Caki2 (cell line): ENCODE measurements around the gene RAD9A. TPM values are rescaled to one million over a fixed set of nuclear protein-coding genes. Genes with fewer than 3 reads are reported as not detected.

Source experiments
- DNase-seq: peaks from one replicate; pipeline ENCODE4 v3.0.0-alpha.2; 2015; ENCODE audit warnings: low read depth
- in situ Hi-C: cut with HindIII; loops from 2 replicates; pipeline ENCODE4 v1.10.0; 2016; ENCODE audit warnings: low sequenced_read_pairs, low pct_unique_long_range_greater_than_20kb, mixed read lengths
- total RNA-seq: library from RNA; depleted of rRNA; stranded (reverse); fragments of >200 nt; shearing (Covaris generic); gene quantifications from 2 replicates; pipeline ENCODE4 v1.2.3, GENCODE V29; 2014; ENCODE audit warnings: low replicate concordance

The RAD9A gene
- total RNA-seq, 1 experiment from 2014 or later: 24.4 TPM

DNA sequence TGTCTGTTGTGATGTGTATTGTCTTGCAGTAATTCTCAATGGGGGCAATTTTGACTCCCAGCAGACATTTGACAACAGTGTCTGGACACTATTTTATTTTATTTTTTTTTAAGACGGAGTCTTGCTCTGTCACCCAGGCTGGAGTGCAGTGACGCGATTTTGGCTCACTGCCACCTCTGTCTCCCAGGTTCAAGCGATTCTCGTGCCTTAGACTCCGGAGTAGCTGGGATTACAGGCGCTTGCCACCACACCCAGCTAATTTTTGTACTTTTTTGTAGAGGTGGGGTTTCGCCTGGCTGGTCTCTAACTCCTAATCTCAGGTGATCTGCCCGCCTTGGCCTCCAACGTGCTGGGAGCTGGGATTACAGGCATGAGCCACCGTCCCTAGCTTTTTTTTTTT lies 37.9 kb downstream of the RAD9A start:
- DNase-seq: no peak
- in situ Hi-C loops: no loop called here

DNA sequence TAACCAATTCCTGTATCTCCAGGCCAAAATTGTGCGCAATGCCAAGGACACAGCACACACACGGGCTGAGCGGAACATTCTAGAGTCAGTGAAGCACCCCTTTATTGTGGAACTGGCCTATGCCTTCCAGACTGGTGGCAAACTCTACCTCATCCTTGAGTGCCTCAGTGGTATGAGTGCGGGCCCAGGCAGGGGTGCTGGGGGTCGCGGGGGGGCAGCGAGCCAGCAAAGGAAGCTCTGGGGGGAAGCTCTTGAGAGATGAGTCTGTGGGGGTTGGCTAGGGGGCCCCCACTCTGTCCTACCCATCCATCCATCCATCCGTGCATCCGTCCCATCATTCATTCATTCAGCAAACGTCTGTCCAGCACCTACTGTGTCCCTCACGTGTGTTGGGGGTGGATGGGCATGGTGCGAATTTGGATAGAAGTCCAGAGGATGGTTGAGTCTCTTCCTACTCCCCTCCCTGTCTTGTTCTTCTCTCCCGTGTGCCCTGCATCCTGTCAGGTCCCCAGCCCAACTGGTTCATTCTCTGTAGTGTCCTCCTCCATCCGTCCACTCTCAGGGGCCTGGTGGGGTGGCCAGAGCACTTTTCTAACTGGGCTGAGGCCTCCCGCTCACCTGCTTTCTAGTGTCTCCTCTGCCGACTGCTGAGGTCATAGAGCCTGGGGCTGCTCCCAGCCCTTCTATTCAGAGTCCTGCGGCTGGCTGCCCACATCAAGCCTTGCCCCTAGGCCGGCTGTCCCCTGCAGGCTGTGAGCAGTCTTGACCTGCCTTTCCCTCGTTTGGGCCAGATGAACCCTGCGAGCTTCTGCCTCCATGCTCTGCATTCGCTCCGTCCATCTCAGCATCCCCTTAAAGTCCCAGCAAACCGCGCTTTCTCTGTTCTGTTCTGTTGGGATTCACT lies 39.8 kb downstream of the RAD9A start:
- no peak for DNase-seq
- in situ Hi-C loops: no loop called here

DNA sequence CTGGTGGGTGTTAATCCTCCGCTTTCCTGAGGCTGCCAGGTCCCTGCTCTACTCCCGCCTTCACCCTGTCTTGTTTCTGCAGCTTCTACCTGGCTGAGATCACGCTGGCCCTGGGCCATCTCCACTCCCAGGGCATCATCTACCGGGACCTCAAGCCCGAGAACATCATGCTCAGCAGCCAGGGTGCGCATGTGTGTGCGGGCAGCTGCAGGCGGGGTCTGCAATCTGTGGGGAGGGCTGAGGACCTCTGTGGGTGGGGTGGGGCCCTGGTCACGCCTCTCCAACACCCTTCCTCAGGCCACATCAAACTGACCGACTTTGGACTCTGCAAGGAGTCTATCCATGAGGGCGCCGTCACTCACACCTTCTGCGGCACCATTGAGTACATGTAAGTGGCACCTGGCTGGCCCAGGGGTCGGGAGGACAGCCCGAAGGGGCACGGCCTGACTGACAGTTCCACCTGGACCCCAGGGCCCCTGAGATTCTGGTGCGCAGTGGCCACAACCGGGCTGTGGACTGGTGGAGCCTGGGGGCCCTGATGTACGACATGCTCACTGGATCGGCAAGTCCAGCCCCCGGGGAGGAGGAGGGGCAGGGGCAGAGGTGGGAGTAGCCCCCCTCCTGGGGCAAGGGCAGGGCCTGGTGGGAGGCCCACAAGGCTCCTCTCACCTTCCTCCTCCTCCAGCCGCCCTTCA lies 41.0 kb downstream of the RAD9A start:
- in situ Hi-C loops: no loop called here
- DNase-seq: no peak

DNA sequence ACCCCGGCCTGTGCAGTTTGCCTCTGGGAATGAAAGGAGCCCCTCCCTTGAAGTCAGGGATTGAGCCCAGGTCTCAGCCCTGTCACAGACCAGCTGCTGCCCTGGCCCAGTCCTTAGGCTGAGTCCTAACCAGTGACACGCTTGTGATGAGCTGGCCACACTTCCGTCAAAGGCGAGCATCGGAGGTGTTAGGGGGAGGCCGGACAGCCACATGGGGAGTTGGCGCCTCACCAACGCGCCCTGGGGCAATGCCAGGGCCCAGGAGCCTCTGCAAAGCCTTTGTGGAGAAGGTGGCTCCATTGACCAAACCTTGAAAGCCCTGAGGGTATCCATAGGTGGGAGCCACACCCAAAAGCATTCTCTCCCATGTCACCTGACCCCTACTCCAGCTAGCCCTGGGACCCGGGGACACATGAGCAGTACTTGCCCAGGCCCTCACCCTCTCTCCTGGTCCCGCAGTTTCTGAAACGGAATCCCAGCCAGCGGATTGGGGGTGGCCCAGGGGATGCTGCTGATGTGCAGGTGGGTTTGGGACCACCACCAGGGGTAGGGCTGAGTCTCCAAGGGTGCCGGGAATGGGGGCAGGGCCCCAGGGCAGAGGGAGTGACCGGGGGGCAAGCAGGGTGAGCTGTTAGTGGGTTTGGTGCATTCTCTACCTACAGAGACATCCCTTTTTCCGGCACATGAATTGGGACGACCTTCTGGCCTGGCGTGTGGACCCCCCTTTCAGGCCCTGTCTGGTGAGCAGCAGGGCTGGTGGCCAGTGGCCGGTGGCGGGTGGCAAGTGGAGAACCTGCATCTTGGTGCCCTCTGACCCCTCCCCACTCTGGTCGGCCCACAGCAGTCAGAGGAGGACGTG lies 42.0 kb downstream of the RAD9A start:
- in situ Hi-C loops: no loop called here
- no peak for DNase-seq

DNA sequence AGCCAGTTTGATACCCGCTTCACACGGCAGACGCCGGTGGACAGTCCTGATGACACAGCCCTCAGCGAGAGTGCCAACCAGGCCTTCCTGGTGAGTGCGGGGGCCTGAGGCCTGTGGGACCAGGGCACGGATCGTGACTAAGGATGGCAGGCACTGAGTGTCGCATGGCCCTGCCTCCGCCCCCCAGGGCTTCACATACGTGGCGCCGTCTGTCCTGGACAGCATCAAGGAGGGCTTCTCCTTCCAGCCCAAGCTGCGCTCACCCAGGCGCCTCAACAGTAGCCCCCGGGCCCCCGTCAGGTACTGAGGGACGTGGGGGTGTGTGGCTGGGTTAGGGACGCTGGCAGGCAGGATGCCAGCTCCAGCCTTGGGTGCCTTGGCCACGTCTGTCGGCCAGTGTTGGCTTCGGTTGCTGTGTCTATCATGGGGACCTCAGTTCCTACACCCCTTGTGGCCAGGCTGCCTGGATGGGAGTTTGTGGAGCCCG lies 42.7 kb downstream of the RAD9A start:
- in situ Hi-C loops: no loop called here
- DNase-seq: no peak

DNA sequence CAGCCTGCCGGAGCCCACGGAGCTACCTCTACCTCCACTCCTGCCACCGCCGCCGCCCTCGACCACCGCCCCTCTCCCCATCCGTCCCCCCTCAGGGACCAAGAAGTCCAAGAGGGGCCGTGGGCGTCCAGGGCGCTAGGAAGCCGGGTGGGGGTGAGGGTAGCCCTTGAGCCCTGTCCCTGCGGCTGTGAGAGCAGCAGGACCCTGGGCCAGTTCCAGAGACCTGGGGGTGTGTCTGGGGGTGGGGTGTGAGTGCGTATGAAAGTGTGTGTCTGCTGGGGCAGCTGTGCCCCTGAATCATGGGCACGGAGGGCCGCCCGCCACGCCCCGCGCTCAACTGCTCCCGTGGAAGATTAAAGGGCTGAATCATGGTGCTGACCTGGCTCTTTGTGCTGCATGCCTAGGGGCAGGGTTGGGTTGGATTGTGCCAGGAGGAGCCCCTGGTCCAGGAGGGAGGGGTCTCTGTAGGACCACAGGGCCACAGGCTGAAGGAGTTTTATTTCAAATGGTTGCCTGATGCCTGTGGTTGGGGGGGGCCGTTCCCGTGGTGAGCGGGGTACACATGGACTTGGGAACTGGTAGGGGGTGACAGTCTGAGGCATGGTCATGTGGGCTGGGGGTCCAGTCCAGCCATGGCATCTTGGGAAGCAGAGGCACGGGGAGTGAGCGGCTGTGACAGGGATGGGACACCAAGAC lies 43.4 kb downstream of the RAD9A start:
- in situ Hi-C loops: no loop called here
- no peak for DNase-seq

DNA sequence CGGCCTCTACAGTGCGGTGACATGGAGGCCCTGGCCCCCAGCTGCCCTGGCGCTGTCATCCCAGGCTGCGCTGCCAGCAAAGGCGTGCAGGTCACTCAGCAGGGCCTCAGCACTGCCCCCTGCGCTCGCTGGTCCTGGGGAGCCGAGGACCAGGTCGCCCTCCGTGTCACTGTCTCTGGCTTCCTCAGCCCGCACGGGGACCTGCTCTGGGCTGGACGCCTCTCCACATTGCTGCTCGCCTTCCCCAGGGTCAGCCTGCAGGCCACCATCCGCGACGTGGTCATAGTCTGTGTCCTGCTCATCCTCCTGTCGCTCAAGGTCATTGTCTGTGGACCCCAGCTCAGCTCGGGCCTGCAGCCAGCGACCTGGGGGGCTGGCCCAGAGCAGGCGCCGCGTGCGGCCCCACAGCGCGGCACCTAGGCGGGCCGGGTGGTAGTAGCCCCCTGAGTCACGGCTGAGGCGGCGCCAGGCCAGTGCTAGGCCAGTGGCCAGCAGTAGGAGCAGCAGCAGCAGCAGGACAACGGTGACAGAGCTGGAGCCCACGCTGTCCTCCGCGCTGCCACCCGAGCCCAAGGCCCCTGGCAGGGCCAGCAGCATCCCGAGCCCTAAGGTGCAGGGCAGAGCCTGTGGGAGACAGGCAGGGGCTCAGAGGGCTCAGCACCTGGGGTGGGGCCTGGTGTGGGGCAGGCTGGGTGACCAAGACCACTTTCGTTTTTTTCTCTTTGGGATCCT lies 44.1 kb downstream of the RAD9A start:
- in situ Hi-C loops: no loop called here

DNA sequence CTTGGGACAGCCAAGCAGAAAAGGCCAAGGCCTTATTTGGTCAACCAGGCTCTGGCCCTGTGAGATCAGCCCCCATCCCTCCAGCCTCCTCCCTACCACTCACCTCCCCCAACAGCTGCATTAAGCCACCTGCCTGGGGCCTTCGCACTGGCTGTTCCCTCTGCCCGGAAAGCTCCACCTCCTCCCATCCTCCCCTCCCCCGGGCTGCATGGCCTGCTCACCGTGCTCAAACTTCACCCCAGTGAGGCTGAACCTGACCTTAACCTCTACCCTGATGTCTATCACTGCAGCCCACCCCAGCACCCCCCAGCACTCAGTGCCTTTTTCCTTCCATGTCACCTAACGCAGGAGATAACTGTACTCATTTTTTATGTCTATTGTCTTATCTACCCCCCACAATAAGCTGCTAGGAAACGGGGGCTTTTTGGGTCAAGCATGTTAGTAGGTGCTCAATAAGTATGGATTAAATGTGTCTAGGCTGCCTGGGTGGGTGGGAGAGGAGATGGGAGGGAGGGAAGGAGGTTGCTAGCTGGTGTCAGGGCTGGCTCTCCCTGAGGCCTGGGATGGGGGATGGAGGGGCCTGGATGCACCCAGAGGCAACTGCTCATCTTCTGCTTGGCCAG lies 44.8 kb downstream of the RAD9A start:
- DNase-seq: no peak
- in situ Hi-C loops: no loop called here

More for the DNA sequence above, 44.1 kb downstream of the RAD9A start:
- DNase-seq: no peak

DNA sequence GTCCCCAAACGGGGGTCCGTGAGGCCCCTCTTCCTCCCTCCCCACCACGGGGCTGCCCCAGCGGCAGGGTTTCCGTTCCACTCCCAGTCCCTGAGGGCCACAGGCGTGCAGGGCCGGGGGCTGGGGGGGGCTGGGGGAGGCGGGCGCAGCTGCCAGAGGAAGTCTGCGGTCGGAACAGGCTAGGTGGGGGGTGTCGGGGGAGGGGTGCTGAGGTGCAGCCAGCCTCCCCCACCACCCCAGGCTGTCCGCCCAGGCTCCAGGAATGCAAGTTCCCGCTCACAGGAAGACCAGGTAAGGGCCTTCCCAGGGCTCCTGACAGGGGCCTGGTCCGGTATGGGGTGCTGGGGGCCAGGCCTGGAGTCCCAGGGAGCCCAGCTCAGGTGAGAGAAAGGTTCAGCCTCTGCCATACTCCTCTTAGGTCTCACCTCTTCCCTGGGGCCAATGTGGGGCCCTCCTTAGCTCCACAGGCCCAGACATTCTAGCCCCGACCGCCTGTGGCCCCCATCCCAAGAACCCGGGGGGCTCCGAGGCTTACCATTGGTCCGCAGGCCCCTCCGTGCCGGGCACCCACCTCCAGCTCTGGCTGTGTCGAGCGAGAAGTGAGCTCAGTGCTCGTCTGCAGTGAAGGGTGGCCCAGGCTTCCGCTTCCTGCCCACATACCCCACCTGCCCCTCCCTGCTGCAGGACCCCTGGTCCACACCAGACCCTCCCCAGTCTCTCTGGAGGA lies 45.5 kb downstream of the RAD9A start, which contains the start of gene PTPRCAP:
TSS of gene PTPRCAP (minus strand) at position 601 of the 727 bp plus-strand sequence. CDS start at position 538, 63 bp downstream.
- DNase-seq: no peak
- in situ Hi-C loops: no loop called here

DNA sequence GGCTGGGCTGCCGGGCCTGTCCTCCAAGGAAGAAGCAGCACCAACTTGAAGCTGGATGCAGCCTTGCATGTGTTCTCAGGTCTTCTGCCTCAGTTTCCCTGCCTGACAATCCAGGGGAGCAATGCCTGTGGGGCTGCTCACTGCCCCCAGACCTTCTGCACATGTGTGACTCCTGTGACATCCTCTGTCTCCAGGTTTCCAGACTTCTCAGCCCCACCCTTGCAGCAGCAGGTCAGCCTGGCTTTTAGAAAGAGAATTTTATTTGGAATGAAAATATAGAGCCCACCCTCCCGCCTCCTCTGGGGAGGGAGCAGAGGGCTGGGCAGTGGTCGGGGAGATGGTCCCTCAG lies 46.0 kb downstream of the RAD9A start:
- in situ Hi-C loops: no loop called here
- DNase-seq: no peak

DNA sequence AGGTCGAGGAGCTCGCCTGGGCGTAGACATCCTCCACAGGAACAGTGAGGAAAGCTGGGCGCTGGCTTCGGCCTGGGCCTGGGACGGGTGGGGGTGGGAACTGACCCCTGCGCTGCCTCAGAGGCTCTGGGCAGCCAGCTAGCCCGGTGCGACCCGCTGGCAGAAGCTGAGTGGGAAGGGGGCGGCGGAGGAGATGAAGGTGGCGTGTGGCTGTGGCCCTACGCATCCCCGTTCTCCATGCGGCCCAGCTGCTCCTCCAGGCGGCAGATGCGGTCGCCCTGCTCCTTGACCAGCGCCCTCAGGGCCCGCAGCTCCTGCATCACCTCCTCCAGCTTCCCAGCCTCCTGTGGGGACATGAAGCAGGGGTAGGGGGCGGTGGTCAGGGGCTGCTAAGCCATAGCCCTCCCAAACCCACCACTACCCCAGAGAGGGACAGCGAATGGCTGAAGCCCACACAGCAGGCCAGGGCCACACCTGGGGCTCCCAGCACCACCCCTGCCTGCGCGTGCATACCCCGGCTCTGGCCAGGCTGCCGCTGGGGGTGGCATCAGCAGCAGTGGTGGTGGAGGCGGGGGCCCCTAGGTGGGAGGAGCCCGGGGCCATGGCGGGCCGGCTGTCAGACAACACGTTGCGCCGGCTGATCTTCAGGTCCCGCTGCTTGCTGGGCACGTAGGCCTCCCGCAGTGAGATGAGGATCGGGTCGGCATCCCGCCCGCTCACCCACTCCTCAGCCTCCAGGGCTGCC lies 46.5 kb downstream of the RAD9A start:
- DNase-seq: no peak
- in situ Hi-C loops: no loop called here

DNA sequence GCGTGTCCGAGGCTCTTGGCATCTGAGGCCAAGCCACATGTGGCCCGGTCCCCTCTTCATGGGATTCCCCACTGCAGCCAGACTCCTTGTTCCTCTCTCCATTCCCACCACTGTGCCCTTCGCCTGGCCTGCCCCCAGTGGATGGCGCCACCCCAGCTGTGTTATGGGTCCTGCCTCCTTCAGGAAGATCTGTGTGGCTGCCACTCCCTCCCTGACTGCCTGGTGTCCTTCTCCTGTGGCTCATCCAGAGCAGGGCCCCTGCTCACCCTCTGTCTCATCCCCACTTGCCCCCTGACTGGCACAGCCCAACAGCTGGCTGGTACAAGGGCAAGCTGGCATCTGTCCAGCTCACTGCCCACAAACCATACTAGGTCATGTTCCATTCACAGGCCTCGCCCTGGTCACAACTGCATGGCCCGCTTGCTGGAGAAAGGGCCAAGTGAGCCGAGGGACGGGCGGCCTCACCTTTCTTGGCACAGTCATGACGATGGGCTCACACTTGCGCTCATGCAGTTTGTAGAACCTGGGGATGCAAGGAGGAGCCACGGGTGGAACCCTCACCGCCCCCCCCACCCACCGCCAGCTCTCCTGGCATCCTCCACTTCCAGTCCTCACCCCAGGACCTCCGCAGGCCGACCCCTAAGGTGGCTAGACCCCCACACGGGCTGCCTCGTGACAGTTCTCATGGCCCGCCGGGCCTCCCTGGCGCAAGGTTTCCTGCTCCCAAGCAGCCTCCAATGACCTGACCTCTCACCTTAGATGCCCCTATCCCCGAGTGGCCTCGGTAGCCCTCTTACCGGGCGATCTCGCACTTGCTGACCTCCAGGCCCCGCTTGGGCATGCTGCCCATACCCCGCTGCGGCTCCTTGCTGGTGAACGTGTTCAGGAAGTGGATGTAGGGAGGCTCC lies 47.8 kb downstream of the RAD9A start:
- peak; percentile 33 for DNase-seq
- in situ Hi-C loops: no loop called here

DNA sequence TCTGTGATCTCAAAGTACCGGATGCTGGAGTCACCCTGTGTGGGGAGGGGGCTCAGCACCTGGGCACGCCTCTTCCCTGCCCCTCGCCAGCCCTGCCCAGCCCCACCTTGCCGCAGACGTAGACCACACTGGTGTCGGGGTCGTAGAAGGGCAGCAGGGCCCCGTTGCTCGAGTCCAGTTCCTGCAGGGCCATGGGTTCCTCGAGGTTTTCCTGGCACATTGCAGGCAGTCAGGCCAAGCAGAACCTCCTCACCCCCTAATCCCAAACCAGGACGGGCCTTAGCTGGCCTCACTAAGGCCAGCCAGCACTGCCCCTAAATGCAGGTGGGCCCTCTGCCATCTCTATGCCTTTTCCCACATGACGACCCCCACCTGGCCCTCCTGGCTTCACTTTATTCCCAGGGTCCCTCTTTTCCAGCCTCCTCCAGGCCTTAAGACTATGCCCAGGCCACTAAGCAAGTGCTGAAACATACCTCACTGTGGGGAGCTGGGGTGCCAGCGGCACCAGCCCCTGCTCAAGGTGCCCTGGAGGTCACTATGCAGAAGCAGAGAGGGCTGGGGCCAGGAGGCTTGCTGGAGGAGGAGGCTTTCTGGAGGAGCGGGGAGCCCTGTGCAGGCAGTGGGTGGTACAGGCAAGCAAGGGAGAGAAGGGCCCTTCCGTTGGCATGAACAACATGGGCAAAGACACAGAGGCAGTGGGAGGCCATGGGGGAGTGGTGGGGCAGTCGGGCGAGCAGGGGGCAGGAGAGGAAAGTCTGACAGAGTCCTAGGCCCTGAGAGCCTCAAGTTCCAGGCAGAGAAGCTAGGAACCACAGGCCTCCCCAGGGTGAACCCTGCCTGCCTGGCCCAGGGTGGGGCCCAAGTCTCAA lies 48.7 kb downstream of the RAD9A start:
- no peak for DNase-seq
- in situ Hi-C loops: no loop called here

DNA sequence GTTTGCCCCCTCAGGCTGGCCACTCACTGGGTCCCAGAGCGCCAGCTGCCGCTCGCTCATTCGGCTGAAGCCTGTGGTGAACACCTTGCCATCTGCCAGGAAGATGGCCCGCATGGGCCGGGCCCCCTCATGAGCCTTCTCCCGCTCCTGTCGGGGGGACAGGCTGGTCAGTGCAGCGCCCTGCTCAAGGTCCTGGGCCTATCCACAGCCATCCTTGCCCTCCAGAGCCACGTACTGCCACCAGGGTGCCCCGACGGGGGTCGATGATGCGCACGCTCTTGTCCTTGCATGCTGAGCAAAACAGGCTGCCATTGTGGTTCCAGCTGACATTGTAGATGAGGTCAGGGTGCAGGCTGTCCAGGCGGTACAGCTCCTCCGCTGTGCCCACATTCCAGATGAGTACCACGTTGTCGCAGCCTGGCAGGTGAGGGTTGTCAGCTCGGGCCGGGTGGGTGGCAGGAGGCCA lies 49.3 kb downstream of the RAD9A start:
- DNase-seq: no peak
- in situ Hi-C loops: no loop called here
